Mesenchymal stem cell (in vitro differentiated cells and primary cell): Measurements from ENCODE around the gene YPEL1.

ENCODE experiments used
- DNase-seq: peaks from one replicate; pipeline ENCODE4 v3.0.0-alpha.2; 2013
- H2AFZ ChIP-seq: one replicate; pipeline ENCODE4 v1.6.1; 2013; ENCODE audit warnings: low read depth, mild to moderate bottlenecking, control low read depth, inconsistent platforms, low read length, moderate library complexity
- H2AK5ac ChIP-seq: 2 replicates; pipeline ENCODE4 v1.6.1; 2013; ENCODE audit warnings: low read length, moderate library complexity, mild to moderate bottlenecking, inconsistent platforms; ENCODE audit not compliant: severe bottlenecking
- H2BK120ac ChIP-seq: one replicate; pipeline ENCODE4 v1.6.1; 2013; ENCODE audit warnings: low read depth, mild to moderate bottlenecking, inconsistent platforms, low read length, moderate library complexity
- H2BK12ac ChIP-seq, 2 experiments: one replicate each; pipeline ENCODE4 v1.6.1; 2013; ENCODE audit warnings: inconsistent platforms in 2 of 2, low read length in 2 of 2, mild to moderate bottlenecking in 2 of 2, moderate library complexity in 2 of 2, control low read depth in 1 of 2
- H2BK15ac ChIP-seq: one replicate; pipeline ENCODE4 v1.6.1; 2013; ENCODE audit warnings: mild to moderate bottlenecking, low read depth, inconsistent platforms; ENCODE audit not compliant: poor library complexity, severe bottlenecking
- H2BK5ac ChIP-seq: 2 replicates; pipeline ENCODE4 v1.6.1; 2013; ENCODE audit warnings: low read depth, mild to moderate bottlenecking, low read length, control low read depth, inconsistent platforms; ENCODE audit not compliant: poor library complexity, severe bottlenecking
- H3K14ac ChIP-seq, 2 experiments: one replicate each; pipeline ENCODE4 v1.6.1; 2013; ENCODE audit warnings: inconsistent platforms in 2 of 2, low read length in 2 of 2, control low read depth in 1 of 2, mild to moderate bottlenecking in 1 of 2, moderate library complexity in 1 of 2
- H3K18ac ChIP-seq, 2 experiments: one replicate each; pipeline ENCODE4 v1.6.1; 2013; ENCODE audit warnings: inconsistent platforms in 2 of 2, low read length in 2 of 2, control low read depth in 1 of 2, low read depth in 1 of 2, mild to moderate bottlenecking in 1 of 2
- H3K23ac ChIP-seq, 2 experiments: one replicate each; pipeline ENCODE4 v1.6.1; 2013; ENCODE audit warnings: inconsistent platforms in 2 of 2, low read length in 2 of 2, mild to moderate bottlenecking in 2 of 2, moderate library complexity in 2 of 2, control low read depth in 1 of 2
- H3K27ac ChIP-seq: 2 replicates; pipeline ENCODE4 v1.5.1; 2013; ENCODE audit warnings: mild to moderate bottlenecking, moderate library complexity, low read length, control low read depth, inconsistent platforms; ENCODE audit not compliant: poor library complexity, severe bottlenecking
- H3K27me3 ChIP-seq, 2 experiments: 2 replicates each; pipeline versions ENCODE4 v1.6.1 to v1.7.0; 2013; ENCODE audit warnings: low read length in 2 of 2, mild to moderate bottlenecking in 2 of 2, moderate library complexity in 2 of 2, control low read depth in 1 of 2, inconsistent platforms in 1 of 2; ENCODE audit not compliant: control insufficient read depth in 1 of 2, insufficient read depth in 1 of 2
- H3K36me3 ChIP-seq, 2 experiments: 2 replicates each; pipeline versions ENCODE4 v1.6.1 to v1.7.0; 2013; ENCODE audit warnings: low read length in 2 of 2, control low read depth in 1 of 2, inconsistent platforms in 1 of 2, low read depth in 1 of 2, mild to moderate bottlenecking in 1 of 2; ENCODE audit not compliant: insufficient read depth in 2 of 2, control insufficient read depth in 1 of 2
- H3K4ac ChIP-seq, 2 experiments: one replicate each; pipeline ENCODE4 v1.6.1; 2013; ENCODE audit warnings: inconsistent platforms in 2 of 2, low read length in 2 of 2, mild to moderate bottlenecking in 2 of 2, moderate library complexity in 2 of 2, control low read depth in 1 of 2, low read depth in 1 of 2
- H3K4me1 ChIP-seq: 2 replicates; pipeline ENCODE4 v1.6.1; 2013; ENCODE audit warnings: low read depth, low read length, control low read depth; ENCODE audit not compliant: control insufficient read depth, insufficient read depth
- H3K4me2 ChIP-seq: 2 replicates; pipeline ENCODE4 v1.6.1; 2013; ENCODE audit warnings: low read length, mild to moderate bottlenecking, inconsistent platforms; ENCODE audit not compliant: poor library complexity, severe bottlenecking
- H3K4me3 ChIP-seq, 2 experiments: 2 replicates each; pipeline versions ENCODE4 v1.5.1 to v1.7.0; 2013; ENCODE audit warnings: low read length in 2 of 2, mild to moderate bottlenecking in 2 of 2, control low read depth in 1 of 2, low read depth in 1 of 2; ENCODE audit not compliant: insufficient read depth in 1 of 2
- H3K79me1 ChIP-seq: replicated peaks from 2 replicates; pipeline ENCODE4 v1.6.1; 2013; ENCODE audit warnings: mild to moderate bottlenecking, control low read depth, low read length, inconsistent platforms; ENCODE audit not compliant: poor library complexity, severe bottlenecking
- H3K9ac ChIP-seq: 2 replicates; pipeline ENCODE4 v1.7.0; 2013; ENCODE audit warnings: mild to moderate bottlenecking, low read length, moderate library complexity
- H3K9me3 ChIP-seq: 2 replicates; pipeline ENCODE4 v1.7.0; 2013; ENCODE audit warnings: mild to moderate bottlenecking, low read length; ENCODE audit not compliant: control insufficient read depth
- H4K8ac ChIP-seq: one replicate; pipeline ENCODE4 v1.6.1; 2013; ENCODE audit warnings: inconsistent platforms, mild to moderate bottlenecking, low read length, moderate library complexity
- H4K91ac ChIP-seq: one replicate; pipeline ENCODE4 v1.6.1; 2013; ENCODE audit warnings: mild to moderate bottlenecking, low read length, inconsistent platforms
- WGBS: methylation state at CpG from one replicate; pipeline ENCODE4 v1.1.7; 2013; ENCODE audit warnings: mixed read lengths; 5-methylcytosine and 5-hydroxymethylcytosine counted together

YPEL1 gene

GRCh38 chr22:21694795-21695429 lies 40.7 kb downstream of the YPEL1 start:
- H2AK5ac ChIP-seq, result no peak overlapping the region
- no peaks in the 10 kb centered on the region for H3K27me3 ChIP-seq
- no peak overlapping the region for H2AFZ ChIP-seq
- no peak overlapping the region for H3K4me2 ChIP-seq
- H2BK120ac ChIP-seq, result no peak overlapping the region
- no peak overlapping the region for H4K8ac ChIP-seq
- H3K14ac ChIP-seq, result no peak overlapping the region
- no peak overlapping the region for H2BK5ac ChIP-seq
- H3K4ac ChIP-seq, result no peak overlapping the region
- no peak overlapping the region for H3K23ac ChIP-seq
- H3K9ac ChIP-seq, result no peak overlapping the region
- H3K36me3 ChIP-seq, result peaks cover 55 to 56% of the 10 kb centered on the region in 2 experiments
- DNase-seq, result no peak
- no peak overlapping the region for H3K4me3 ChIP-seq
- WGBS, result 95% methylated on average over 20 of the region's 20 CpGs
- H3K27ac ChIP-seq, result no peak overlapping the region
- H4K91ac ChIP-seq, result no peak overlapping the region
- H3K4me1 ChIP-seq, result peaks cover 12% of the 10 kb centered on the region
- H2BK12ac ChIP-seq, result no peak overlapping the region
- no peaks in the 10 kb centered on the region for H3K9me3 ChIP-seq
- no peaks in the 10 kb centered on the region for H3K79me1 ChIP-seq
- no peak overlapping the region for H3K18ac ChIP-seq
- H2BK15ac ChIP-seq, result no peak overlapping the region

GRCh38 chr22:21694394-21694793 lies 41.2 kb downstream of the YPEL1 start:
- no peak overlapping the region for H2BK120ac ChIP-seq
- H3K18ac ChIP-seq, result no peak overlapping the region
- no peak overlapping the region for H2AFZ ChIP-seq
- no peak overlapping the region for H3K4ac ChIP-seq
- no peak overlapping the region for H4K8ac ChIP-seq
- 93% methylated on average over 14 of the region's 14 CpGs for WGBS
- no peak overlapping the region for H2BK12ac ChIP-seq
- no peak overlapping the region for H3K4me3 ChIP-seq
- no peak for DNase-seq
- peaks cover 60 to 61% of the 10 kb centered on the region in 2 experiments for H3K36me3 ChIP-seq
- no peak overlapping the region for H3K27ac ChIP-seq
- H2BK5ac ChIP-seq, result no peak overlapping the region
- no peak overlapping the region for H3K9ac ChIP-seq
- no peak overlapping the region for H4K91ac ChIP-seq
- no peak overlapping the region for H2AK5ac ChIP-seq
- H3K27me3 ChIP-seq, result no peaks in the 10 kb centered on the region
- peaks cover 2% of the 10 kb centered on the region for H3K79me1 ChIP-seq
- H3K9me3 ChIP-seq, result no peaks in the 10 kb centered on the region
- H3K4me2 ChIP-seq, result no peak overlapping the region
- no peak overlapping the region for H3K14ac ChIP-seq
- no peak overlapping the region for H2BK15ac ChIP-seq
- peaks cover 12% of the 10 kb centered on the region for H3K4me1 ChIP-seq
- no peak overlapping the region for H3K23ac ChIP-seq

- no peak overlapping the region for H3K4me2 ChIP-seq
- H3K4ac ChIP-seq, result no peak overlapping the region
- H4K91ac ChIP-seq, result no peak overlapping the region
- H3K4me1 ChIP-seq, result peaks cover 9% of the 10 kb centered on the region
- no peak overlapping the region for H3K14ac ChIP-seq
- H2BK12ac ChIP-seq, result no peak overlapping the region
- no peak overlapping the region for H3K9ac ChIP-seq
- peaks cover 2% of the 10 kb centered on the region for H3K79me1 ChIP-seq
- peaks cover 60 to 61% of the 10 kb centered on the region in 2 experiments for H3K36me3 ChIP-seq
- no peak overlapping the region for H4K8ac ChIP-seq
- 97% methylated on average over 13 of the region's 13 CpGs for WGBS
- H2AK5ac ChIP-seq, result no peak overlapping the region
- no peak overlapping the region for H3K18ac ChIP-seq
- H3K27ac ChIP-seq, result no peak overlapping the region
- H3K9me3 ChIP-seq, result no peaks in the 10 kb centered on the region
- DNase-seq, result no peak
- H2BK15ac ChIP-seq, result no peak overlapping the region
- no peak overlapping the region for H2AFZ ChIP-seq
- no peak overlapping the region for H2BK5ac ChIP-seq
- no peak overlapping the region for H2BK120ac ChIP-seq
- H3K4me3 ChIP-seq, result no peak overlapping the region
- H3K27me3 ChIP-seq, result no peaks in the 10 kb centered on the region
- H3K23ac ChIP-seq, result no peak overlapping the region
Observed at GRCh38 chr22:21693999-21694341, 41.6 kb downstream of the YPEL1 start.

GRCh38 chr22:21693333-21693998 lies 42.1 kb downstream of the YPEL1 start:
- H3K36me3 ChIP-seq, result peaks cover 60 to 65% of the 10 kb centered on the region in 2 experiments
- H3K4me2 ChIP-seq, result no peak overlapping the region
- H2BK5ac ChIP-seq, result no peak overlapping the region
- no peak overlapping the region for H2AK5ac ChIP-seq
- no peak overlapping the region for H3K23ac ChIP-seq
- no peak overlapping the region for H2BK15ac ChIP-seq
- no peak overlapping the region for H3K4me3 ChIP-seq
- H3K9ac ChIP-seq, result no peak overlapping the region
- peaks cover 2% of the 10 kb centered on the region for H3K79me1 ChIP-seq
- H3K27ac ChIP-seq, result no peak overlapping the region
- no peak overlapping the region for H2BK12ac ChIP-seq
- no peak overlapping the region for H2AFZ ChIP-seq
- no peaks in the 10 kb centered on the region for H3K27me3 ChIP-seq
- H4K8ac ChIP-seq, result no peak overlapping the region
- 93% methylated on average over 14 of the region's 14 CpGs for WGBS
- no peak for DNase-seq
- no peak overlapping the region for H2BK120ac ChIP-seq
- H4K91ac ChIP-seq, result no peak overlapping the region
- peaks cover 4% of the 10 kb centered on the region for H3K4me1 ChIP-seq
- H3K14ac ChIP-seq, result no peak overlapping the region
- no peak overlapping the region for H3K18ac ChIP-seq
- no peak overlapping the region for H3K4ac ChIP-seq
- no peaks in the 10 kb centered on the region for H3K9me3 ChIP-seq
